Brain pericyte (primary cell): ENCODE measurements around the gene L1TD1.
"Not testable (repeated sequence)": the region's sequence is repeated elsewhere in the genome, so short reads cannot be mapped to it uniquely, and the experiment has no call there.

Experiments used
- DNase-seq: peaks from one replicate; pipeline ENCODE4 v3.0.0-alpha.2; 2012; ENCODE audit warnings: low read depth, low spot score

Gene L1TD1, protein sequence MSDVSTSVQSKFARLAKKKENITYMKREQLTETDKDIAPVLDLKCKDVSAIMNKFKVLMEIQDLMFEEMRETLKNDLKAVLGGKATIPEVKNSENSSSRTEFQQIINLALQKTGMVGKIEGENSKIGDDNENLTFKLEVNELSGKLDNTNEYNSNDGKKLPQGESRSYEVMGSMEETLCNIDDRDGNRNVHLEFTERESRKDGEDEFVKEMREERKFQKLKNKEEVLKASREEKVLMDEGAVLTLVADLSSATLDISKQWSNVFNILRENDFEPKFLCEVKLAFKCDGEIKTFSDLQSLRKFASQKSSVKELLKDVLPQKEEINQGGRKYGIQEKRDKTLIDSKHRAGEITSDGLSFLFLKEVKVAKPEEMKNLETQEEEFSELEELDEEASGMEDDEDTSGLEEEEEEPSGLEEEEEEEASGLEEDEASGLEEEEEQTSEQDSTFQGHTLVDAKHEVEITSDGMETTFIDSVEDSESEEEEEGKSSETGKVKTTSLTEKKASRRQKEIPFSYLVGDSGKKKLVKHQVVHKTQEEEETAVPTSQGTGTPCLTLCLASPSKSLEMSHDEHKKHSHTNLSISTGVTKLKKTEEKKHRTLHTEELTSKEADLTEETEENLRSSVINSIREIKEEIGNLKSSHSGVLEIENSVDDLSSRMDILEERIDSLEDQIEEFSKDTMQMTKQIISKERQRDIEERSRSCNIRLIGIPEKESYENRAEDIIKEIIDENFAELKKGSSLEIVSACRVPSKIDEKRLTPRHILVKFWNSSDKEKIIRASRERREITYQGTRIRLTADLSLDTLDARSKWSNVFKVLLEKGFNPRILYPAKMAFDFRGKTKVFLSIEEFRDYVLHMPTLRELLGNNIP

DNA sequence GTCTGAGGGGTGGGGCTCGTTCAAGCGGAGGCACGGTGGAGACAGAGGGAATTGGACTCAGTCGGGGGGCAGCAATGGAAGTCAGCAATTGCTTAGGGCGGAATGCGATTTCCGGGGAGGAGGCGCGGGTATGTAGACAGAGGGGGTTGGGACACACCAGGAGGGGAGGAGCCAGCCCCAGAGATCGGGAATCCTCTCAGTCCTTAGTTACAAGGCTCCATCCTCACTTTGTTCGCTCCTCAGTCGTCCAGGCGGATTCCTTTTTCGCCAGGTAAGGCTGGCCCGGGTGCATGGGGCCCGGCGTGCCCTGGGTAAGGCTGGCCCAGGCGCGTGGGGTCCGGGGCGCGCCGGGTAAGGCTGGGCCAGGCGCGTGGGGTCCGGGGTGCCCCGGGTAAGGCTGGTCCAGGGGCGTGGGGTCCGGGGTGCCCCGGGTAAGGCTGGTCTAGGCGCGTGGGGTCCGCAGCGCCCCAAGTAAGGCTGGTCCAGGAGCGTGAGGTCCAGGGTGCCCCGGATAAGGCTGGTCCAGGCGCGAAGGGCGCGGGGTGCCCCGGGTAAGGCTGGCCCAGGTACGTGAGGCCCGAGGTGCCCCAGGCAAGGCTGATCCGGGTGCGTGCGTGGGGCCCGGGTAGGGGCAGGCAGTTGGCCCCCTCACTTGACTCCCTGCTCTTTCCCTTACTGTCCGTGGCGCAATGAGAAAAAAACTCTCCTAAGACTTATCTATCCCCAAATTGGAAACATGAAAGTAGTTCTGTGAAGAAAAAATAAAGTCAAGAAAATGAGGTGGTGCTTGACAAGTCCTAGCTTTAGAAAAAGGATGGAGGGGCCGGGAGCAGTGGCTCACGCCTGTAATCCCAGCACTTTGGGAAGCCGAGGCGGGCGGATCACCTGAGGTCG, at the start of gene L1TD1:
L1TD1 (plus strand) TSS at position 199 of the 894 bp plus-strand sequence. CDS start 11,780 bp downstream, outside the sequence.
- DNase-seq = no peak

- no peak for DNase-seq
These were observed 34.7 kb upstream of the L1TD1 start for GRCh38 chr1:62159940-62160348.

- DNase-seq = no peak
These were observed 32.9 kb upstream of the L1TD1 start for GRCh38 chr1:62161711-62162110.

- not testable (repeated sequence) for DNase-seq
These were observed 24.3 kb upstream of the L1TD1 start for GRCh38 chr1:62170380-62170779.

DNA sequence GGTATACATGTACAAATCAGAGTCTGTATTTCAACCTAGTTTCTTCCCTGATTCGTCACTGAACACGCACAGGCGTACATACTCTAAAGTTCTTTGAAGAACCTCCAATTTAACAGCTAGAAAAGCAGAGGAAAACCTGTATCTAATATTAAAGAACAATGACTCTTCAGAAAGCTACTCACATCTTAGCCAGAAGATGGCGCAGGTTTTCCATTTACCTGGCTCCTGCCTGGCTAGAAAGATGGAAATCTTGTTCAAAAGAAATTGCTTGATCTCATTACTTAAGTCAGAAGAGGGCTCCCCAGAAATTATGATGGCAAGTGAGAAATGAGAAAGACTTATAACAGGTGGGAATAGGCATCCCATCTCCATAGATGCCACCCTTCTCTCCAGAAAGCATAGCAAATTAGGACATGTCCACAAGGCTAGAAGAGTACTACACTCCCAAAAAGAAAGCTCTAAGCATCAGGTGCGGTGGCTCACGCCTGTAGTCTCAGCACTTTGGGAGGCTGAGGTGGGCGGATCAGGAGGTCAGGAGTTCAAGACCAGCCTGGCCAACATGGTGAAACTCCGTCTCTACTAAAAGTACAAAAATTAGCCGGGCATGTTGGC, 19.0 kb upstream of the L1TD1 start:
- no peak for DNase-seq

DNA sequence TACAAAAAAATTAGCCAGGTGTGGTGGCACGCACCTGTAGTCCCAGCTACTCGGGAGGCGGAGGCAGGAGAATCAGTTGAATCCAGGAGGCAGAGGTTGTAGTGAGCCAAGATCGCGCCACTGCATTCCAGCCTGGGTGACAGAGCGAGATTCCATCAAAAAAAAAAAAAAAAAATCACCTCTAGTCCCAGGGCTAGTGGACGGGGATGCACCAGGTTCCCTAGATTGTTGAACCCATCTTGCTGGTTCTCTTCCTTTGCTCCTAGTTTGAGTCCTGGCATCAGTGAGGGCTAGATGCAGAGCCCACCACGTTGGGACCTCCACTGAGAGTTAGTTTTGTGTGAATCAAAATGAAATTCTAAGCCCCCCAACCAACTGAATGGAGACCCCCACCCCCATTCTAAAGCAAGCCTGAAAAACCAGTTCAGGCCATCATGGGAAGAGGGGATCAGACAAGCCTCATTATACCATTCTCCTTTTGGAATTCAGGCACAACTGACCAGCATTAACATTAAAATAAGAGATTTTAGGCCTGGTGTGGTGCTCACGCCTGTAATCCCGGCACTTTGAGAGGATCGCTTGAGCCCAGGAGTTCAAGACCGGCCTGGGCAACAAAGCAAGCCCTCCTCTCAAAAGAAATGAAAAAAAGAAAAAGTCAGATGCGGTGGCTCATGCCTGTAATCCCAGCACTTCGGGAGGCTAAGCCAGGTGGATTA, 17.9 kb upstream of the L1TD1 start:
- DNase-seq = no peak

DNA sequence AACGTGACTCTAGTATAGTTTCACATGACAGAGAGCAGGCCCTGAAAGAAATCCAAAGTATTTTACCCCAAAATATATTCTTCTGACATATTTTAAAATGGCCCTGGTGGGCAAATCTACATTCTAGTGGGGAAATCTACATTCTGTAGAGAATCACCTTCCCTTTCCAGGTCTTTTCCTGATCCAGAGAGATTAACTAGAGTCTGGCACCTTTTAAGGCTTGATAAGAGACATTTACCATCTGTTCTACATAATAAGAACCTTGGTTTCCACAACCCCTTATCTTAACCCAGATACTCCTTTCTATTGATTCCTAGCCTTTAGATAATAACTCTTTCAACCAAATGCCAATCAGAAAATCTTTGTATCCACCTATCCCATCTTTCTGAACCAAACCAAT, 17.0 kb upstream of the L1TD1 start:
- DNase-seq = no peak

- no peak for DNase-seq
These were observed 16.3 kb upstream of the L1TD1 start for GRCh38 chr1:62178372-62178771.

DNA sequence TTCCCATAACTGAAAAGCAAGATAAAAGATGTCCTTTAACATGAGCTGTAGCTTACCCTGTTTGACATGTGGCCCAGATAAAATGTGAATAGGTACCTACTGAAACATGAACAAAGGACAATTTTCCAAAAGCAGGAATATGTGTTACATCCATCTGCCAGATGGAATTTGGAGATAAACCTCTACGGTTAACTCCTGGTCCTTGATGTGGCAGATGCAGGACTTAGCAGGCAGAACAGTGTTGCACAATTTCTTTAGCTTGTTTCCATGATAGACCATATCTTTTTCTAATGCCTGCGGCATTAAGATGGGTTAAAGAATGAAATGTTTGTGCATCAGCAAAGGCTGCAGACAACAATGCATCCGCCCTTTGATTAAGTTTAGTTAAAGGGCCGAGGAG, 14.6 kb upstream of the L1TD1 start:
- not testable (repeated sequence) for DNase-seq

DNA sequence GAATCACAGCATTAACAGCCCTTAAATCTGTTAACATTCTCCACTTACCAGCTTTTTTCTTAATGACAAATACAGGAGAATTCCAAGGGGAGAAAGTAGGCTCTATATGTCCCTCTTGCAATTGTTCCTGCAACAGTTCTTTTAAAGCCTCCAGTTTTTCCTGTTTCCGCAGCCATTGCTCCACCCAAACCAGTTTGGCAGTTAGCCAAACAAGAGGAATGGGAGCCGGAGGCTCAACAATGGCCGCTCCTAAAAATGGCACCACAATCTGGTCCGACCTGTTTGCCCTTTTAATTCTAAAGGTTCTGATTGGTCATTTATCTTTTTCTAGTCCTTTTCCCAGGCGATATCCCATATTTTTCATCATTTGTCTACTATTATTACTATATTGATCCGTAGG, 14.0 kb upstream of the L1TD1 start:
- DNase-seq = no peak

DNA sequence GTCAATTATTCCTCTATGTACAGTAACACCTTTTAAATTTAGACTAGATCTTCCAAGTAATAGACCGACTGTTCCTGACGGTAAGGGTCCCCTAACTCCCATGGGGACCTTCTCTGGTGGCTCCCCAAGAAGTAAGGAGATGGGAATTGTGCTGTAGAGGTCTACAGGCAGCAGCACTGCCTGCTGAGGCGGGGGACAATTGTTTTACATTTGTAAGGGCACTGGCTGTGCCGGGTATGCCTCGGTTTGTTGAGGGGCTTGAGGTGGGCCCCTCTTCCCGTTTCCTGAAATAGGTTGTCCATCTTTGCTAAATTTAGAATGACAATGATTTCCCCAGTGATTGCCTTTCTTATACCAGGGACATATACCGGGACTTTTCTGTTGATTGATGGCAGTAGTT, 13.1 kb upstream of the L1TD1 start:
- DNase-seq = no peak

GRCh38 chr1:62182157-62182556, 12.5 kb upstream of the L1TD1 start:
- DNase-seq = not testable (repeated sequence)

GRCh38 chr1:62183164-62184020, 11.3 kb upstream of the L1TD1 start:
- not testable (repeated sequence) for DNase-seq

GRCh38 chr1:62184336-62184735, 10.3 kb upstream of the L1TD1 start:
- no peak for DNase-seq

DNA sequence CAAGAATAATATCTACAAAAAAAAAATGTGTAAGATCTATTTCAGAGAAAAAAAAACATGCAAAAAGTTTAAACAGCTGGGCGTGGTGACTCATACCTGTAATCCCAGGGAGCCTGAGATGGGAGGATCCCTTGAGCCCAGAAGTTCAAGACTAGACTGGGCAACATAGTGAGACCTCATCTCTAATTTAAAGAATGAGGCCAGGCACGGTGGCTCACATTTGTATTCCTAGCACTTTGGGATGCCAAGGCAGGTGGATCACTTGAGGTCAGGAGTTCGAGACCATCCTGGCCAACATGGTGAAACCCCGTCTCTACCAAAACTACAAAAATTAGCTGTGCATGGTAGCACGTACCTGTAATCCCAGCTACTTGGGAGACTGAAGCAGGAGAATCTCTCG, 9.4 kb upstream of the L1TD1 start:
- not testable (repeated sequence) for DNase-seq

DNA sequence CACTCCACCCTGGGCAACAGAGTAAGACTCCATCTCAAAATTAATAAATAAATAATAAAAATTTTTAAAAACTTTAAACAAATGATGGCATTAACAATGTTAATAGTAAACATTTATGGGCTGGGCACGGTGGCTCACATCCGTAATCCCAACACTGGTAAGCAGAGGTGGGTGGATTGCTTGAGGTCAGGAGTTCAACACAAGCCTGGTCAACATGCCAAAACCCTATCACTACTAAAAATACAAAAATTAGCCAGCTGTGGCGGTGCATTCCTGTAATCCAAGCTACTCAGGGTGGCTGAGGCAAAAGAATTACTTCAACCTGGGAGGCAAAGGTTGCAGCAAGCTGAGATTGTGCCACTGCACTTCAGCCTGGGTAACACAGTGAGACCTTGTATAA, 9.0 kb upstream of the L1TD1 start:
- DNase-seq = no peak

- DNase-seq = no peak
These were observed 7.1 kb upstream of the L1TD1 start for GRCh38 chr1:62187548-62187947.

DNA sequence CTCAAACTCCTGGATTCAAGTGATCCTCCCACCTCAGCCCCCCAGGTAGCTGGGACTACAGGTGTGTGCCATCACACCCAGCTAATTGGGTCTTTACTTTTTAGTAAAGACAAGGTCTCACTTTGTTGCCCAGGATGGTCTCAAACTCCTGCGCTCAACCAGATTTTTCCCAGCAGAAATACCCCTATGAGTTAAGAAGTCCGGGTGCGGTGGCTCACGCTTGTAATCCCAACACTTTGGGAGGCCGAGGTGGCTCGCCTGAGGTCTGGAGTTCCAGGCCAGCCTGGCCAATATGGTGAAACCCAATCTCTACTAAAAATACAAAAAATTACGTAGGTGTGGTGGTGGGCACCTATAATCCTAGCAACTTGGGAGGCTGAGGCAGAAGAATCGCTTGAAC, 6.5 kb upstream of the L1TD1 start:
- DNase-seq = no peak

DNA sequence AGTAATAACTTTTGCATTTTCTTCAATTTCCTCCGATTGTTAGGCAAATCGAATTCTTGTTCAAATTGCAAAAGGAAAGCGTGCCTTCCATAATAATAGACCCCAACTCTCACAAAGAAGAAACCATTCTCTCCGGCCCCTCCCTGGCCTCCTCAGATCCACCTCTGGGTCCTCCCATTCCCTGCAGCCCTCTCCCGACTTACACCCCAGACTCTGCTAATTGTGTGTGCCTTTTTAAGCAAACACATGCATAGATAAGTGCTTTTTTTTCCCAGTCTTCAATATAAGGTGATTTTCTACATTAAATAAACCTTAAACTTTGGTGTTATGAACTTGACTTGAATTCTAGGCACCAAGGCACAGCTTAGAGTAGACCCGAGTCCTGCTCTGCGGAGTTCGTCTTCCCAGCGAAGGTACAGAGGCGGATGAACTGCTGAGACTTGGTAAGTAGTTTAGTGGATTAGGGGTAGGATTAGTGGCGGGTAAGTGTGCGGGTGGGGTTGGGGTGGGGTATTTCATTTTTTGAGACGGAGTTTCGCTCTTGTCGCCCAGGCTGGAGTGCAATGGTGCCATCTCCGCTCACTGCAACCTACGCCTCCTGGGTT, 1.5 kb downstream of the L1TD1 start:
- DNase-seq = no peak
